ENCODE measurements around the gene RNF180. TPM values are rescaled to one million over a fixed set of nuclear protein-coding genes. Genes with fewer than 3 reads are reported as not detected.

Gene RNF180
- total RNA-seq, 1 donor from 2014 or later, result 12.2 TPM

DNA sequence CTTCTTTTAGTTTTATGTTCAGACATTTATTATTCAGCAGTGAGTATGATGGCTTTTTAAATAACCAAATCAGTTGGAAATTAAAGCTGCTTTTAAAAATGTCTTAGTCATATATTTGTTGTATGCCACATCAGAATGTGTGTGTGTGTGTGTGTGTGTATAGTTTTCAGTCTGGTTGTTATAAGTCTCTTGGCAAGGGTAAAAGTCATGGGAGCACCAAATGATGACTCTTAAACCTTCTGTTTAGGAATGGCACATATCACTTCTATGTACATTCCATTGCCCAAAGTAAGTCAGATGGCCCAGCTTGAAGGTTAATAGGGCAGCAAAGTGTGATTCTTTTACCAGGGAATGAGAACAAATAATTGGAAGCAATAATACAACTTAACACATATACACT, 135.9 kb downstream of the RNF180 start:
- Histone ChIP-seq H3K4me1 (no peaks in the 10 kb centered on the region), H3K27me3 (ENCODE audit: low read depth) (no peaks in the 10 kb centered on the region), H3K36me3 (no peaks in the 10 kb centered on the region), H3K4me3 (no peak overlapping the region), H3K9me3 (no peaks in the 10 kb centered on the region), H3K27ac (no peak overlapping the region)
- no peak for DNase-seq
- ATAC-seq, result no peak
- intact Hi-C loops (cut with DNase I), result no loop called here
- TF ChIP-seq, protein P1, sequence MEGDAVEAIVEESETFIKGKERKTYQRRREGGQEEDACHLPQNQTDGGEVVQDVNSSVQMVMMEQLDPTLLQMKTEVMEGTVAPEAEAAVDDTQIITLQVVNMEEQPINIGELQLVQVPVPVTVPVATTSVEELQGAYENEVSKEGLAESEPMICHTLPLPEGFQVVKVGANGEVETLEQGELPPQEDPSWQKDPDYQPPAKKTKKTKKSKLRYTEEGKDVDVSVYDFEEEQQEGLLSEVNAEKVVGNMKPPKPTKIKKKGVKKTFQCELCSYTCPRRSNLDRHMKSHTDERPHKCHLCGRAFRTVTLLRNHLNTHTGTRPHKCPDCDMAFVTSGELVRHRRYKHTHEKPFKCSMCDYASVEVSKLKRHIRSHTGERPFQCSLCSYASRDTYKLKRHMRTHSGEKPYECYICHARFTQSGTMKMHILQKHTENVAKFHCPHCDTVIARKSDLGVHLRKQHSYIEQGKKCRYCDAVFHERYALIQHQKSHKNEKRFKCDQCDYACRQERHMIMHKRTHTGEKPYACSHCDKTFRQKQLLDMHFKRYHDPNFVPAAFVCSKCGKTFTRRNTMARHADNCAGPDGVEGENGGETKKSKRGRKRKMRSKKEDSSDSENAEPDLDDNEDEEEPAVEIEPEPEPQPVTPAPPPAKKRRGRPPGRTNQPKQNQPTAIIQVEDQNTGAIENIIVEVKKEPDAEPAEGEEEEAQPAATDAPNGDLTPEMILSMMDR (IDR thresholded peaks at IDR 0.05), result no peak

DNA sequence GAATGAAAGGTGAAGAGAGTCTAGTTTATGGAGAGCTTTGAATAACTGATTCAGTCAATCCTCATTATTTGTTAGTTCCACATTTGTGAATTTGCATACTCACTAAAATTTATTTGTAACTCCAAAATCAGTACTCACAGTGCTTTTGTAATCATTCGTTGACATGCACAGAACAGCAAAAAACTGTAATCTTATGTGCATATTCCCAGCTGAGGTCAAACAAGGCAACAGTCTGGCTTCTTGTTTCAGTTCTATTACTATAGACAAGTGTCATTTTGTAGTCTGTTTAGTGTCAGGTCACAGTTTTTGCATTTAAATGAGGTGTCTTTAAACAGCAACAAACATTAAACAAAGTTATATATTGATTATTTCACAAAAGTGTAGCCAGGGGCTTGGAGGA, 142.5 kb downstream of the RNF180 start:
- H3K4me3 ChIP-seq, result no peak overlapping the region
- intact Hi-C loops (cut with DNase I), result no loop called here
- DNase-seq (no peak), ATAC-seq (no peak)
- H3K27me3 ChIP-seq (ENCODE audit: low read depth), result no peaks in the 10 kb centered on the region
- TF ChIP-seq, protein P1 (IDR thresholded peaks at IDR 0.05), result no peak
- H3K36me3 ChIP-seq, result no peaks in the 10 kb centered on the region
- no peak overlapping the region for H3K27ac ChIP-seq
- H3K4me1 ChIP-seq, result no peaks in the 10 kb centered on the region
- H3K9me3 ChIP-seq, result no peaks in the 10 kb centered on the region

DNA sequence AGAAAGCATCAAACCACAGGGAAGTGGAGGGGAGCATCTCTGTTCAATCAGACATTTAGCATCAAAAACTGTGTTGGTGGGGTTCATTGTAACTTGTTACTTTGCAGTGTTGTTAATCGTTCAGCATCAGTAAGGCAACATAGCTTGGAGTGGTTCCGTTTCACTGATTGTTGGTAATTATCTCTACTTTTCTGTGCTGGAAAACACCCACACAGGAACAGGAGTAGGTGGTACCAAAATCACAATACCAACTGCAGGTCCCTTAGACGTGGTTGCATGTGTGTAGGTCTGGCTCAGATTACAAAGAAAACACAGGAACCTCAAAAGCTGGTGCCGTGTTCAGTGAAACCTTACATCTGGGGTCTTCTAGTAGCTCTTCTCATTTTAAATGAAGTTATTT, 146.8 kb downstream of the RNF180 start:
- Histone ChIP-seq H3K27ac (no peak overlapping the region), H3K4me1 (no peaks in the 10 kb centered on the region), H3K27me3 (ENCODE audit: low read depth) (no peaks in the 10 kb centered on the region), H3K9me3 (no peaks in the 10 kb centered on the region), H3K36me3 (no peaks in the 10 kb centered on the region), H3K4me3 (no peak overlapping the region)
- DNase-seq, result no peak
- ATAC-seq, result no peak
- TF ChIP-seq, protein P1 (IDR thresholded peaks at IDR 0.05), result no peak
- intact Hi-C loops (cut with DNase I), result no loop called here

DNA sequence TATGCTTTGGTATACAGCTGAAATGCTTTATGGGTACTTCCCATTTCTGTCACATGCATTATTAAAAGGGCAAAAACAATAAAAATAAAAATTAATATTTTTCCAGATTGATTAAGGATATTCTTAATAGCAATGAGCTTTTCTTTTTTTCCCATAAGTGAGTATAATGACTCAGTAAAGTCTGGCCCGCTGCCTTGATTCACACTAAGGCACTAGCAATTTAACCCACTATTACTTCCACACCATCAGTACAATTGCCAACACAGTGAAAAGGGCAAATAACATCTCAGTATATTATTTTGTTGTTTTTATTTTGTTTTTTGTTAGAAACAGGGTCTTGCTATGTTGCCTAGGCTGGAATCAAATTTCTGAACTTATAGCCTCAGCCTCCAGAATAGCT, 150.1 kb downstream of the RNF180 start:
- H3K27me3 ChIP-seq (ENCODE audit: low read depth), result no peaks in the 10 kb centered on the region
- H3K4me3 ChIP-seq, result no peak overlapping the region
- TF ChIP-seq, protein P1 (IDR thresholded peaks at IDR 0.05), result no peak
- no peaks in the 10 kb centered on the region for H3K9me3 ChIP-seq
- DNase-seq, result no peak
- no peak overlapping the region for H3K27ac ChIP-seq
- no peaks in the 10 kb centered on the region for H3K4me1 ChIP-seq
- ATAC-seq, result no peak
- intact Hi-C loops (cut with DNase I), result no loop called here
- H3K36me3 ChIP-seq, result no peaks in the 10 kb centered on the region

DNA sequence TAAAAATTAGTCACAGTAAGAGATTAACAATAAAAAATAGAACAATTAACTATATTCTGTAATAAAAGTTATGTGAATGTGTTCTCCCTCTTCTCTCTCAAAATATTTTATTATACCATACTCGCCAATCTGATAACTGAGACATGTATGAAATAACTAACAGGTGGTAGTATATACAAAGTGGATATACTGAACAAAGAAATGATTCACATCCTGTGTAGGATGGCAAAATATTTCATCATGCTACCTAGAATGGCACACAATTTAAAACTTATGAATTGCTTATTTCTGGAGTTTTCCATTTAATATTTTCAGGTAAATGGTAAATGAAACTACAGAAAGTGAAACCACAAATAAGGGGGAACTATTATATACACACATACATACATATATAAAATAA, 152.5 kb downstream of the RNF180 start:
- Histone ChIP-seq H3K9me3 (no peaks in the 10 kb centered on the region), H3K4me1 (no peaks in the 10 kb centered on the region), H3K4me3 (no peak overlapping the region), H3K27ac (no peak overlapping the region), H3K36me3 (no peaks in the 10 kb centered on the region), H3K27me3 (ENCODE audit: low read depth) (no peaks in the 10 kb centered on the region)
- intact Hi-C loops (cut with DNase I), result no loop called here
- no peak for ATAC-seq
- TF ChIP-seq, protein P1 (IDR thresholded peaks at IDR 0.05), result no peak
- no peak for DNase-seq

DNA sequence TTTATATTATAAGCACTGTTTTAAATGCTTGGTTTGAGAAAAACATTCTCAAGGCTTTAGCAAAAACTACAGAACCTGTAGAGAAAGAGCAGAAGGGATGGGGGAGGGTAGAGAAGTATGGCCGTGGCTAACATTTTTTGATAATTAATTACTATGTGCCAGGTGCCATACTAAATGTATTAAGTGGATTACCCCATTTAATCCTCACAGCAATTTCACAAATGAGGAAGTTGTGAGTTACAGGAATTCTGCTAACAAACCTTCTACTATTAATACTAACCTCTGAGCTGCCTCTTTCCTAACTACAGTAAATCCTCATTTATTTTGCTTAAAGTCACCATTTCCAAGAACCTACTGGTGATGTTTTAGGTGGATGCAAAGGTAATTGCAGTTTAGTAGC, 157.9 kb downstream of the RNF180 start:
- no peak overlapping the region for H3K27ac ChIP-seq
- H3K4me1 ChIP-seq, result no peaks in the 10 kb centered on the region
- TF ChIP-seq, protein P1 (IDR thresholded peaks at IDR 0.05), result no peak
- H3K9me3 ChIP-seq, result no peaks in the 10 kb centered on the region
- H3K4me3 ChIP-seq, result no peak overlapping the region
- ATAC-seq (no peak), DNase-seq (no peak)
- no peaks in the 10 kb centered on the region for H3K27me3 ChIP-seq (ENCODE audit: low read depth)
- intact Hi-C loops (cut with DNase I), result no loop called here
- H3K36me3 ChIP-seq, result no peaks in the 10 kb centered on the region

Measured in lower lobe of right lung (tissue), 2 donors.